ENCODE measurements around the gene RAB10.
A peak's percentile ranks its signal among the peaks of the same experiment; 100 is the strongest.
"Not testable (repeated sequence)": the region's sequence is repeated elsewhere in the genome, so short reads cannot be mapped to it uniquely, and the experiment has no call there.

The RAB10 gene

GRCh38 chr2:26033818-26034636, at the start of gene RAB10:
RAB10 (plus strand) TSS chr2:26034084; CDS start chr2:26034609, 525 bp downstream.
- peak; percentile 99 for DNase-seq

DNA sequence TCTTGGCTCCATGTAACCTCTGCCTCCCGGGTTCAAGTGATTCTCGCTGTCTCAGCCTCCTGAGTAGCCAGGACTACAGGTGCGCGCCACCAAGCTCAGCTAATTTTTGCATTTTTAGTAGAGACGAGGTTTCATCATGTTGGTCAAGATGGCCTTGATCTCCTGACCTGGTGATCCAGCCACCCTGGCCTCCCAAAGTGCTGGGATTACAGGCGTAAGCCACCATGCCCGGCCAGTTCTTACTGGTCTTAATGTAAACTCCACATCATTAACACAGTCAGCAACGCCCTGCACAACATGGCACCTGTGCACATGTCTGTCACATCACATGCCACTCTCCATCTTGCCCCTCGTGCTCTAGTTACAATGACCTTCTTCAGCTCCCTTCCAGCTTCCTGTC, 45.8 kb upstream of the RAB10 start:
- no peak for DNase-seq

DNA sequence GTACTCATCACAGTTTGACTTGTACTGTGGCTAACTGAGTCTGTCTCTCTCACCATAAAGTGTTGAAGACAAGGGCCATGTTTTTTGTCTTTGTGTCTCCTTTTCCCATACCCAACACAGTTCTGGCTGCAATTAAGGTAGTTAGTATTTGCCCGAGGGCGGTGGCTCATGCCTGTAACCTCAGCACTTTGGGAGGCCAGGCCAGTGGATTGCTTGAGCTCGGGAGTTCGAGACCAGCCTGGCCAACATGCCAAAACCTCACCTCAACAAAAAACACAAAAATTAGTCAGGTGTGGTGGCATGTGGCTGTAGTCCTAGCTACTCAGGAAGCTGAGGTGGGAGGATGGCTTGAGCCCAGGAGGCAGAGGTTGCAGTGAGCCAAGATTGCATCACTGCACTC, 44.7 kb upstream of the RAB10 start:
- no peak for DNase-seq

- no peak for DNase-seq
Observed at GRCh38 chr2:25991965-25992364, 41.9 kb upstream of the RAB10 start.

- DNase-seq, result no peak
Observed at GRCh38 chr2:25992556-25992955, 41.3 kb upstream of the RAB10 start.

DNA sequence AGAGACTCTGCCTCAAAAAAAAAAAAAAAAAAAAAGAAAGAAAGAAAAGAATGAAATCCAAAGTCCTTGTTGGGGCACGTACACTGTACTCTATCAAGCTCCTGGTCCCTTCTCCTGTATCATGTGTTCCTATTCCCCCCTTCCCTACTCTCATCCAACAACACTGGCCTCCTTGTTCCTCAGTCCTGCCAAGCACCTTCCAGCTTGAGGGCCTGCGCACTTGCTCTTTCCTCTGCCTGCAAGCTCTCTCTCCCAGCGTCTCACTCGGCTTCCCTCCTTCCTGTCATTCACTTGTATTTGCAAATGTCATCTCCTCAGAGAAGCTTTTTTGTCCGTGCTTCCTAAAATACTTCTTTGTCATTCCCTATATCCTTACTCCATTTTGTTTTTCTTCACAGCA, 40.8 kb upstream of the RAB10 start:
- DNase-seq, result no peak

- no peak for DNase-seq
Observed at GRCh38 chr2:25994509-25994908, 39.4 kb upstream of the RAB10 start.

GRCh38 chr2:25996844-25997243, 37.0 kb upstream of the RAB10 start:
- DNase-seq, result no peak

DNA sequence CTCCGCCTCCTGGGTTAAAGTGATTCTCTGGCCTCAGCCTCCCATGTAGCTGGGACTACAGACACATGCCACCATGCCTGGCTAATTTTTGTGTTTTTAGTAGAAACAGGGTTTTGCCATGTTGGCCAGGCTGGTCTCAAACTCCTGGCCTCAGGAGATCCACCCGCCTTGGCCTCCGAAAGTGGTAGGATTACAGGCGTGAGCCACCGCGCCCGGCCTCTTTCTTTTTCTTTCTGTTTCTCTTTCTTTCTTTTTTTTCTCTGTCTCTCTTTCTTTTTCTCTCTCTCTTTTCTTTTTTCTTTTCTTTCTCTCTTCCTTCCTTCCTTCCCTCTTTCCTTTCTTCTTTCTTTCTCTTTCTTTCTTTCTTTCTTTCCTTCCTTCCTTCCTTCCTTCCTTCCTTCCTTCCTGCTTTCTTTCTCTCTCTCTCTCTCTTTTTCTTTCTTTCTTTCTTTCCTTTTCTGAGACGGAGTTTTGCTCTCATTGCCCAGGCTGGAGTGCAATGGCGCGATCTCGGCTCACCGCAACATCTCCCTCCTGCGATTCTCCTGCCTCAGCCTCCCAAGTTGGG, 35.0 kb upstream of the RAB10 start:
- not testable (repeated sequence) for DNase-seq

DNA sequence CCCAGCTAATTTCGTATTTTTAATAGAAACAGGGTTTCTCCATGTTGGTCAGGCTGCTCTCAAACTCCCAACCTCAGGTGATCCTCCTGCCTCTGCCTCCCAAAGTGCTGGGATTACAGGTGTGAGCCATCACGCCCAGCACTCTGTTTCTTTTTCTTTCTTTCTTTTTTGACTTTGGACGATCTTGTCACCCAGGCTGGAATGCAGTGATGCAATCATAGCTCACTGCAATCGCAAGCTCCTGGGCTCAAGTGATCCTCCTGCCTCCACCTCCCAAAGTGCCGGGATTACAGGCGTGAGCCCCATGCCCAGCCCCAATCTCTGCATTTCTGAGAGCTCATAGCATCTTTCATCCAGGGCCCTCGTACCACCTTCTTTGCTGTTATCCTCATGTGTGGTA, 34.5 kb upstream of the RAB10 start:
- not testable (repeated sequence) for DNase-seq

DNA sequence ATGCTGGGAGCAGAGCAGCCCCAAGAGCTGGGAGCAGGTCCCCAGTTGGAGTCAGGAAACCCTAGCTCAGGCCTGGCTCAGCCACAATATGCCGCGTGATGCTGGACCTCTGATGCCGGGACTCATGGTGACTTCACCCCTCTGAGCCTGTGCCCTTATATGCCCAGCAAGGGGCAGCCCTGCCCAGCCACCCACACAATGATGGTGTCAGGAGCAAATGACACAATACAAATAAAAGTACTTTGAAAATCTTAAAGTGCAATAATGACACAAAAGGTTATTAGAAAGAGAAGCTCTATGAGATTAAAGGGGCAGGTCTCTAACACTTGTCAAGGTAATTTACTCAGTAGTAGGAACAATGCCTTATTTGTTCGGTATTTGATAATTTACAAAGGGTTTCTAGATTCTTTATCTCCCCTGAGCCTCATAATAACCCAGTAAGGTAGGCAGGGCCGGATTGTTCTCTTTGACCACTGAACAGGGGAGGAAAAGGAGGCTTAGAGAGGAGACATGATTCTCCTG, 33.3 kb upstream of the RAB10 start:
- no peak for DNase-seq

DNA sequence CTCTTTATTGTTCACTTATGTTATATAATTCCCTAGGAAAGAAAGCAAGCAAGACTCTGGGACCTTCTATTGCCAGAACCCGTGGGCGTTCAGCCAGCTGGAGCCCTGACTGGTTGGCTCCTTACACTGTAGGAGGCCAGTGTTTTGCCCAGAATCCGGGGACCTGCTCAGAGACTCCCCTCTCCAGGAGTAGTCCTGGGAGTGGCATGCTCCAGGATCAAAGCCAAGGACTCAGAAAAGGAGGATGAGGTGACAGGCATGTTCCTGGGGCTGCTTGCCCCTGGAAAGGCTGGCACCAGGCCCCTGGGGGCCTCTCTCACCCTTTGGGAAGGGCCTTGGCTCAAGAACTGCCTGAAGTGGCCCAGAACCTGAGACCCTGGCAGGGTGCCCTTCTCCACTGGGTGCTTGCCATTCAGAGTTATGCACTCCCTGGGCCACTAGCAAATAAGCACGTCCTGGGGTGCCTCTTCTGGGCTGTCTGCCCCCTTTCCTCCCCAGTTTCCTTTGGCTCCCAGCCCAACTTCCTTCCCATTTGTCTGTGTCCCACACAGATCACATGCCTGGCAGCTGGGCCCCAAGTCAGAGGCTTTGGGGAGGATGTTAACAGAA, 32.0 kb upstream of the RAB10 start:
- DNase-seq, result no peak

- DNase-seq, result no peak
Observed at GRCh38 chr2:26002632-26003310, 31.1 kb upstream of the RAB10 start.

- DNase-seq, result no peak
Observed at GRCh38 chr2:26008095-26008494, 25.8 kb upstream of the RAB10 start.

- no peak for DNase-seq
Observed at GRCh38 chr2:26008851-26009566, 24.9 kb upstream of the RAB10 start.

DNA sequence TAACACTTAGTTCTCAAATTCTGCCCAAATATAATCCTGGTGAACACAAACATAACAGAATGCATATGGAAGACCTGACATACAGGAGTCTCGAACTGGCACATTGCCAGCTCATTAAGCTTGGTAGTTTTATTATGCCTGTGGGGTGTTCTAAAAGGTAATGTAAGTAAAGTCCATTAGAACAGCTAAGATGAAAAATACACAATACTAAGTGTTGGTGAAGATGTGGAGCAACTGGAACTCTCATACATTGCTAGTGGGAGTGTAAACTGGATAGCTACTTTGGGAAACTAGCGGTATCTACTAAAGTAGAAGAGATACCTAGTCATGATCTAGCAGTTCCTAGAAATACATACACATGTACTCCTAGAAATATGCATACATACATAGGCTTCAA, 24.3 kb upstream of the RAB10 start:
- no peak for DNase-seq

DNA sequence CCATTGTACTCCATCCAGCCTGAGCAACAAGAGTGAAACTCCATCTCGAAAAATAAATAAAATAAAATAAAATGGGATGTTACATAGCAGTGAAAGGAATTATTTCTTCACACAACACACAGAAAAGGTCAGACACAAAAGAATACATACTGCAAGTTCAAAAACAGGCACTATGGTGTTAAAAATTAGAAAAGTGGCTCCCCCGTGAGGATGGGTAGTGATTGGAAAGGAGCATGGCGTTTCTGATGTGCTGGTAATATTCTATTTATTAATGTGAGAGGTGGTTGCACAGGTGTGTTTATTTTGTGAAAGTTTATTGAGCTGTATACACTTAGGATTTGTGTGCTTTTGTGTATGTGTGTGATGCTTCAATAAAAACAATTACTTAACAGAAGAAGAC, 22.9 kb upstream of the RAB10 start:
- DNase-seq, result no peak

DNA sequence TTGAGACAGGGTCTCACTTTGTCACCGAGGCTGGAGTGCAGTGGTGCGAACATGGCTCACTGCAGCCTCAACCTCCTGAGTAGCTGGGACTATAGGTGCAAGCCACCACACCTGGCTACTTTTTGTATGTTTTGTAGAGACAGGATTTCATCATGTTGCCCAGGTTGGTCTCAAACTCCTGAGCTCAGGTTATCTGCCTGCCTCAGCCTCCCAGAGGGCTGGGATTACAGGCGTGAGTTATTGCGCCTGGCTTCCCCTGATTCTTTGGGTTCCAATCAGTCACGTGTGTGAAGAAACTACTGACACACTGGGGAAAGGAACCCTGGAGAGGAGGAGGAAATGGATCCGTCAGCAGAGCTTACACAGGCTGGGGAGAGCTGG, 22.3 kb upstream of the RAB10 start:
- no peak for DNase-seq

DNA sequence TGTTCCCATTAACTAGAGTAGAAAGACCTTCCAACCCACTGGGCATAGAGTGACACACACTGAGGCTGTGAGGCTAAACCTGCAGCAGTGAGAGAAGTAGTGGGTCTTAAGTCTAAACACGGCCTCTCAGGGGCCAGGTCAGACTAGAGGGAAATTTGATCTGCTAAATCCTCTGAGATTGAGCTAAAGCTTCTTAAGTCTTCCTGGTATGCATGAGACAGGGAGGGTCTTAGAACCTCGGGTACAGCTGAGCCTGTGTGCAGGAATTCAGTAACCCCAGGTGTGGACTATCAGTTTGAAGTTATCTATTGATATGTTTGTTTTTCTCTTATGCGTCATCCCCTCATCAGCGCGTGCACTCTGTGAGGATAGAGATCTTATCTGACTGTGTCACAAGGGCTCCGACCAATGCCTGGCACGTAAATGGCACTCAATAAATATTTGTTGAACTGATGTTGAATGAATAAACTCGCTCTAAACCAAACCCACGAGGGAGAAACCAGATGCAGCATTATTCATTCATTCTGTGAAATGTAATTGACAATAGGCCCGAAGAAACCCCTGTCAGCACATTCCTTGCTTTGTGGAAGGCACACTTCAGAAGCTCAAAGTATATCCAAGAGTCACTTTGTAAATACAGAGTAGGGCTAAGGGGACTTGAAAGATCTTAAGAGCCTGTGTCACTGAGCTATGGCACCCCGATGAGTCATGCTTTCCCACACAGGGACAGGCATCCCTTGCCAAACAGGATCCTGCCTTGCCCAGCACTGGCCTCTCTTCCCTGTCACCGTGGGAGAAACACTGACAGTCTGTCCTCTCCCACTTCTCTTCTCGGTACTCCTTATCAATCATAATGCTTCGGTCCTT, 21.7 kb upstream of the RAB10 start:
- no peak for DNase-seq

GRCh38 chr2:26013668-26014067, 20.2 kb upstream of the RAB10 start:
- no peak for DNase-seq

- no peak for DNase-seq
Observed at GRCh38 chr2:26016012-26016705, 17.7 kb upstream of the RAB10 start.
